ENCODE data around the gene ERBIN.

Gene ERBIN

GRCh38 chr5:66080664-66081063 is 154.3 kb downstream of the ERBIN start:
- no peak overlapping the region for H3K4me3 ChIP-seq (replicated peaks; ENCODE audit: low read depth, low read length)
- H3K27me3 ChIP-seq (replicated peaks; ENCODE audit: control insufficient read depth, insufficient read depth, low read length), result no peaks in the 10 kb centered on the region

GRCh38 chr5:66089384-66089783 is 163.0 kb downstream of the ERBIN start:
- Histone ChIP-seq H3K36me3 (ENCODE audit: control insufficient read depth, insufficient read depth, low read length) (peaks cover 6% of the 10 kb centered on the region), H3K4me3 (replicated peaks; ENCODE audit: low read depth, low read length) (no peak overlapping the region), H3K27me3 (replicated peaks; ENCODE audit: control insufficient read depth, insufficient read depth, low read length) (no peaks in the 10 kb centered on the region)
- no peak for DNase-seq (ENCODE audit: extremely low read depth, insufficient read length)
- TF ChIP-seq CTCF (IDR thresholded peaks at IDR 0.05; ENCODE audit: insufficient read depth, low read length, poor library complexity, severe bottlenecking), result no peak

More at GRCh38 chr5:66080664-66081063, 154.3 kb downstream of the ERBIN start:
- TF ChIP-seq CTCF (IDR thresholded peaks at IDR 0.05; ENCODE audit: insufficient read depth, low read length, poor library complexity, severe bottlenecking), result no peak
- no peak for DNase-seq (ENCODE audit: extremely low read depth, insufficient read length)
- no peaks in the 10 kb centered on the region for H3K36me3 ChIP-seq (ENCODE audit: control insufficient read depth, insufficient read depth, low read length)

- DNase-seq (ENCODE audit: extremely low read depth, insufficient read length), result no peak
- no peak for TF ChIP-seq CTCF (IDR thresholded peaks at IDR 0.05; ENCODE audit: insufficient read depth, low read length, poor library complexity, severe bottlenecking)
- H3K36me3 ChIP-seq (ENCODE audit: control insufficient read depth, insufficient read depth, low read length), result no peaks in the 10 kb centered on the region
- H3K27me3 ChIP-seq (replicated peaks; ENCODE audit: control insufficient read depth, insufficient read depth, low read length), result no peaks in the 10 kb centered on the region
- no peak overlapping the region for H3K4me3 ChIP-seq (replicated peaks; ENCODE audit: low read depth, low read length)
These were observed 174.5 kb downstream of the ERBIN start for GRCh38 chr5:66100851-66101250.

GRCh38 chr5:66113160-66113559 is 186.8 kb downstream of the ERBIN start:
- no peak overlapping the region for H3K4me3 ChIP-seq (replicated peaks; ENCODE audit: low read depth, low read length)
- no peaks in the 10 kb centered on the region for H3K36me3 ChIP-seq (ENCODE audit: control insufficient read depth, insufficient read depth, low read length)
- DNase-seq (ENCODE audit: extremely low read depth, insufficient read length), result no peak
- no peaks in the 10 kb centered on the region for H3K27me3 ChIP-seq (replicated peaks; ENCODE audit: control insufficient read depth, insufficient read depth, low read length)
- TF ChIP-seq CTCF (IDR thresholded peaks at IDR 0.05; ENCODE audit: insufficient read depth, low read length, poor library complexity, severe bottlenecking), result no peak

- no peaks in the 10 kb centered on the region for H3K36me3 ChIP-seq (ENCODE audit: control insufficient read depth, insufficient read depth, low read length)
- H3K27me3 ChIP-seq (replicated peaks; ENCODE audit: control insufficient read depth, insufficient read depth, low read length), result no peaks in the 10 kb centered on the region
- no peak for TF ChIP-seq CTCF (IDR thresholded peaks at IDR 0.05; ENCODE audit: insufficient read depth, low read length, poor library complexity, severe bottlenecking)
- no peak for DNase-seq (ENCODE audit: extremely low read depth, insufficient read length)
- H3K4me3 ChIP-seq (replicated peaks; ENCODE audit: low read depth, low read length), result no peak overlapping the region
These were observed 191.9 kb downstream of the ERBIN start for GRCh38 chr5:66118304-66118703.

GRCh38 chr5:66122379-66123034 is 196.1 kb downstream of the ERBIN start:
- TF ChIP-seq CTCF (IDR thresholded peaks at IDR 0.05; ENCODE audit: insufficient read depth, low read length, poor library complexity, severe bottlenecking), result no peak
- H3K27me3 ChIP-seq (replicated peaks; ENCODE audit: control insufficient read depth, insufficient read depth, low read length), result no peaks in the 10 kb centered on the region
- H3K4me3 ChIP-seq (replicated peaks; ENCODE audit: low read depth, low read length), result no peak overlapping the region
- no peaks in the 10 kb centered on the region for H3K36me3 ChIP-seq (ENCODE audit: control insufficient read depth, insufficient read depth, low read length)
- DNase-seq (ENCODE audit: extremely low read depth, insufficient read length), result no peak

Measured in GM06990 (cell line).